Testis (tissue), 2 donors: Measurements from ENCODE around the gene OTUD4.

Experiments
- CTCF ChIP-seq, 3 experiments: fragments of 450-650 bp in 2 of 3; fragments of 200-600 bp in 1 of 3; sonication (generic) in 1 of 3; IDR thresholded peaks; one replicate each; pipeline ENCODE4 v1.5.1; 2016 to 2019; ENCODE audit warnings: antibody characterized with exemption in 3 of 3, mild to moderate bottlenecking in 2 of 3, moderate library complexity in 1 of 3
- POLR2A ChIP-seq: fragments of 450-650 bp; IDR thresholded peaks from one replicate; pipeline ENCODE4 v1.6.1; 2017; ENCODE audit warnings: antibody characterized with exemption, mild to moderate bottlenecking, moderate library complexity

GRCh38 chr4:145131848-145132247, 48.5 kb downstream of the OTUD4 start:
- no peak for TF ChIP-seq CTCF (IDR thresholded peaks at IDR 0.05)
- TF ChIP-seq POLR2A, result no peak
